AG04449 (cell line): ENCODE results near the gene SYT14.
"Not testable (repeated sequence)": the region's sequence is repeated elsewhere in the genome, so short reads cannot be mapped to it uniquely, and the experiment has no call there.

ENCODE experiments used
- CTCF ChIA-PET: fragments of 350-600 bp; formaldehyde crosslinking; extraction: SDS; loops from one replicate; lab custom pipeline; 2021; ENCODE audit warnings: antibody characterized with exemption; lab: Yijun Ruan, JAX
- POLR2A ChIA-PET: fragments of 400-600, 350-600 bp; formaldehyde crosslinking; extraction: SDS; loops from one replicate; lab custom pipeline; 2020; ENCODE audit warnings: antibody characterized with exemption, inconsistent platforms; lab: Yijun Ruan, JAX
- DNase-seq: peaks from one replicate; pipeline ENCODE4 v3.0.0-alpha.2; 2010; ENCODE audit warnings: low read depth, low spot score
- H3K4me3 ChIP-seq: 2 replicates; pipeline ENCODE4 v1.5.1; 2011; ENCODE audit warnings: low read depth, mild to moderate bottlenecking, control low read depth, low read length
- TF ChIP-seq, protein P1 (sequence below): IDR thresholded peaks from one replicate; pipeline ENCODE4 v1.5.1; 2011; ENCODE audit warnings: mild to moderate bottlenecking, moderate library complexity, low read length, control low read depth, inconsistent platforms; ENCODE audit not compliant: insufficient read depth; ENCODE audit errors: missing control alignments

SYT14 gene

DNA sequence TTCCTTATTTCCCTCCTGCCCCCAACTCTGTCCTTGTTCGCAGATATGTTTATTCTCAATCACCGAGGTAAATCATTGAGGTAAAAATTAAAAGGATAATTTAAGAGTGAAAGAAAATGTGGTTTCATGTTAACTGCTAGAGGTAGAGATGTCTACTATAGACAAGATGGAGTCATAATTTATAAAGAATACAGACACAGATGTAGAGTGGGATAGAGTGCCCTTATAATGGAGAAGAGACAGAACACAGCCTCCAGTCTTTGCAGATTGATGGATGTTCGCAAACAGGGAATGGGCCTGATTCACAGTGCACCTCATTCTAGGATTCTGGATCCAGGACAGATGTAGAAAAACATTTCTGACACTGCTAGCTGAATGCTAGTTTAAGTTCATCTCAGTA is 155.4 kb downstream of the SYT14 start:
- POLR2A ChIA-PET = no interaction called here
- CTCF ChIA-PET = no interaction called here

DNA sequence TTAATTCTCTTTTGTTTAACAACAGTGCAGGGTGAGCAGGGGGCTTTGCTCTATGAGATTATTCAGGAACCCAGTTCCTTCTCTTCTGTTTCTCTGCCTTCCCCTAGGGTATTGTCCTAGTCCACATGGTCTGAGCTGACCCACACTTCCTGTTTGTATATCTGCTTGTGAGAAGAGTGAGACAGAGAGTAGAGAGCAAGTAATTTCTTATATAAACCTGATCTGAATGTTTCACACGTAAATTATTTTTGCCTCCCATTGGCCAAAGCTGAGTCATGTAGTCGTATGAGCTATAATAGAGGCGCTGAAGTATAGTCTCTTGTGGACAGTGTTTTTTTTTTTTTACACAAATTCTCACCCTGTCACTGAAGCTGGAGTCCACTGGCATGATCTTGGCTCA is 160.3 kb downstream of the SYT14 start:
- no peak overlapping the region for H3K4me3 ChIP-seq
- no peak for DNase-seq
- POLR2A ChIA-PET = no interaction called here
- CTCF ChIA-PET = no interaction called here
- TF ChIP-seq, protein P1, sequence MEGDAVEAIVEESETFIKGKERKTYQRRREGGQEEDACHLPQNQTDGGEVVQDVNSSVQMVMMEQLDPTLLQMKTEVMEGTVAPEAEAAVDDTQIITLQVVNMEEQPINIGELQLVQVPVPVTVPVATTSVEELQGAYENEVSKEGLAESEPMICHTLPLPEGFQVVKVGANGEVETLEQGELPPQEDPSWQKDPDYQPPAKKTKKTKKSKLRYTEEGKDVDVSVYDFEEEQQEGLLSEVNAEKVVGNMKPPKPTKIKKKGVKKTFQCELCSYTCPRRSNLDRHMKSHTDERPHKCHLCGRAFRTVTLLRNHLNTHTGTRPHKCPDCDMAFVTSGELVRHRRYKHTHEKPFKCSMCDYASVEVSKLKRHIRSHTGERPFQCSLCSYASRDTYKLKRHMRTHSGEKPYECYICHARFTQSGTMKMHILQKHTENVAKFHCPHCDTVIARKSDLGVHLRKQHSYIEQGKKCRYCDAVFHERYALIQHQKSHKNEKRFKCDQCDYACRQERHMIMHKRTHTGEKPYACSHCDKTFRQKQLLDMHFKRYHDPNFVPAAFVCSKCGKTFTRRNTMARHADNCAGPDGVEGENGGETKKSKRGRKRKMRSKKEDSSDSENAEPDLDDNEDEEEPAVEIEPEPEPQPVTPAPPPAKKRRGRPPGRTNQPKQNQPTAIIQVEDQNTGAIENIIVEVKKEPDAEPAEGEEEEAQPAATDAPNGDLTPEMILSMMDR = no peak

More for the DNA sequence above, 155.4 kb downstream of the SYT14 start:
- DNase-seq = no peak
- TF ChIP-seq, protein P1 = no peak
- no peak overlapping the region for H3K4me3 ChIP-seq

DNA sequence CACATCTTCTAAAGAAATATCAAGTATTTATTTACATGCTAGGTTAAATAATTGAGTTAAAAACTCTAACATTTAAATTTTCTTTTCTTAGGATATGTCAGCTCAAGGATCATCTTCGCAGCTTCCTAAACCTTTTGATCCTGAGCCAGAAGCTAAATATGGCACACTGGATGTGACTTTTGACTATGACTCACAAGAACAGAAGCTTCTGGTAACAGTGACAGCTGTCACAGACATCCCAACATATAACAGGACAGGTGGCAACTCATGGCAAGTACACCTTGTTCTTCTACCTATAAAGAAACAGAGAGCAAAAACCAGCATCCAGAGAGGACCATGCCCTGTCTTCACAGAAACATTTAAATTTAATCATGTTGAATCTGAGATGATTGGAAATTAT is 161.9 kb downstream of the SYT14 start:
- H3K4me3 ChIP-seq = no peak overlapping the region
- no peak for DNase-seq
- TF ChIP-seq, protein P1 = no peak
- ChIA-PET CTCF (no interaction called here), POLR2A (no interaction called here)

DNA sequence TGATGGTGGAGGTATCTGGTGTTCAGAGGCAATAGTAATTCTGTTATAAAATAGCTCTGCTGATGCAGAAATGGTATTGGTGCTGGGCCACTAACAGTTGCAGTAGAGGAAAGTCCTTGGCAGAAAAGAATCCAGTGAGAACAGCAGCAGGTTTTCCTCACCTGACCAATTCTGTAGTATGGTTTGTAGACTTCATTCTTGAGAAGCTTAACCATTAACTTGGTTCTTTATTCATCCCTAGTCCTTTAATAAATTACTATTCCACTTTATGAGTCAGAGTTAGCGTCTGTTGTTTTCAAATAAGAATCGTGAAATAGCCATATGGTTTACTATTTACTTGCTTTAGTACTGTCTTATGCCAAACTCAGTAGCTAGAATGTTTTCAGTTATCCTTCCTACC is 166.1 kb downstream of the SYT14 start:
- DNase-seq = no peak
- POLR2A ChIA-PET = no interaction called here
- no peak overlapping the region for H3K4me3 ChIP-seq
- TF ChIP-seq, protein P1 = no peak
- CTCF ChIA-PET = no interaction called here

DNA sequence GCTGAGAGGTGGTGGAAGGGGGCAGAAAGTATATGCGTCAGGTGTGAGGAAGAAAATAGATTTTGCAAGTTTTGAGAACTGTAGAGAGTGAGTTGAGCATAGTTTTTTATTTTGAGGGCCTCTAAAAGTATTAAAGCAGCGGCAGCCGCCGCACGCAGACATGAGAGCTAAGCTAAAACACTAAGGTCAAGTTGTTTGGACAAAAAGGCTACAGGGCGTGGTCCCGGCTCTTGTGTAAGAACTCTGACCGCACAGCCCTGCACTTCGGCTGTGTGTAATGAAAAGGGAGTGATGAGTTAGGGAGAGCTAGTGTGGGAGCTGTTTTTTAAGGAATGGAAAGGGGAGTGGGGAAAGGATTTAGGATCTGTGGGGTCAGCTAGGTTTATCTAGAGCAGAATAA is 174.9 kb downstream of the SYT14 start:
- DNase-seq, CTCF ChIA-PET, H3K4me3 ChIP-seq, POLR2A ChIA-PET: not testable (repeated sequence)

GRCh38 chr1:210117198-210117597 is 179.2 kb downstream of the SYT14 start:
- no peak for DNase-seq
- CTCF ChIA-PET = no interaction called here
- POLR2A ChIA-PET = no interaction called here
- TF ChIP-seq, protein P1 = no peak
- no peak overlapping the region for H3K4me3 ChIP-seq

GRCh38 chr1:210117681-210118170 is 179.7 kb downstream of the SYT14 start:
- CTCF ChIA-PET = no interaction called here
- POLR2A ChIA-PET = no interaction called here
- TF ChIP-seq, protein P1 = no peak
- no peak overlapping the region for H3K4me3 ChIP-seq
- DNase-seq = no peak
